A549 treated with AZD9567 at 1 μM for 4 hours (cell line): ENCODE measurements around the gene SLC9B2. TPM values are rescaled to one million over a fixed set of nuclear protein-coding genes. Genes with fewer than 3 reads are reported as not detected.

Experiments used
- total RNA-seq: library from RNA; stranded (reverse); fragments of 200-300 nt; extraction: Qiagen RNA extraction; gene quantifications from 5 replicates; pipeline ENCODE4 v1.2.3, GENCODE V29; 2022; ENCODE audit not compliant: insufficient read depth

The SLC9B2 gene
- total RNA-seq: 6.2 to 10.0 TPM (median 7.0 TPM) in 5 replicates

GRCh38 chr4:103076747-103077347 is at the start of gene SLC9B2:
Gene SLC9B2 (minus strand): TSS chr4:103076761. CDS start chr4:103067550, 9,211 bp downstream.

GRCh38 chr4:103099691-103100392 is 23.3 kb upstream of the SLC9B2 start, which contains the start of gene BDH2:
Gene BDH2 (minus strand): TSS chr4:103099834. CDS start chr4:103096254, 3,580 bp downstream.

GRCh38 chr4:103019308-103020124 is 57.0 kb downstream of the SLC9B2 start, which contains the start of gene SLC9B1:
Gene SLC9B1 (minus strand): TSS chr4:103019705. CDS start chr4:102991711, 27,994 bp downstream.

Other genes with a start within 250 kb of the SLC9B2 start
- 206 to 258 TPM (median 217 TPM) in 5 replicates for gene UBE2D3, start 249.2 kb downstream of the SLC9B2 start, total RNA-seq
- gene CISD2, start 207.8 kb downstream of the SLC9B2 start, total RNA-seq: 36.0 to 51.9 TPM (median 42.4 TPM) in 5 replicates
- gene SLC9B1, start 57.1 kb downstream of the SLC9B2 start, total RNA-seq: 0.15 to 0.18 TPM (median 0.16 TPM) in 3 of 5 replicates, not detected in the others
- gene BDH2, start 23.1 kb upstream of the SLC9B2 start, total RNA-seq: 6.9 to 11.7 TPM (median 7.8 TPM) in 5 replicates
- gene CENPE, start 121.6 kb upstream of the SLC9B2 start, total RNA-seq: 5.7 to 8.4 TPM (median 6.8 TPM) in 5 replicates